ENCODE results near the gene PACS2.

The PACS2 gene

GRCh38 chr14:105427936-105428485 lies 113.5 kb downstream of the PACS2 start:
- TF ChIP-seq CTCF (conservative IDR thresholded peaks at IDR 0.05; ENCODE audit: low read depth, low read length) = no peak
- Histone ChIP-seq H4K20me1 (ENCODE audit: insufficient read depth) (no peaks in the 10 kb centered on the region), H3K4me2 (no peak overlapping the region), H3K9ac (no peak overlapping the region), H3K4me1 (ENCODE audit: low read depth, poor library complexity, severe bottlenecking) (no peaks in the 10 kb centered on the region), H3K36me3 (ENCODE audit: insufficient read depth) (no peaks in the 10 kb centered on the region), H3K79me2 (ENCODE audit: insufficient read depth, low read depth) (peaks cover 30% of the 10 kb centered on the region; the same call in 1 of the 2 replicates), H3K27ac (no peak overlapping the region), H2AFZ (ENCODE audit: low read depth) (no peak overlapping the region), H3K4me3 (IDR thresholded peaks at IDR 0.05; ENCODE audit: insufficient read depth, low read depth, low read length) (no peak overlapping the region), H3K27me3 (ENCODE audit: insufficient read depth, low read depth) (no peaks in the 10 kb centered on the region)

DNA sequence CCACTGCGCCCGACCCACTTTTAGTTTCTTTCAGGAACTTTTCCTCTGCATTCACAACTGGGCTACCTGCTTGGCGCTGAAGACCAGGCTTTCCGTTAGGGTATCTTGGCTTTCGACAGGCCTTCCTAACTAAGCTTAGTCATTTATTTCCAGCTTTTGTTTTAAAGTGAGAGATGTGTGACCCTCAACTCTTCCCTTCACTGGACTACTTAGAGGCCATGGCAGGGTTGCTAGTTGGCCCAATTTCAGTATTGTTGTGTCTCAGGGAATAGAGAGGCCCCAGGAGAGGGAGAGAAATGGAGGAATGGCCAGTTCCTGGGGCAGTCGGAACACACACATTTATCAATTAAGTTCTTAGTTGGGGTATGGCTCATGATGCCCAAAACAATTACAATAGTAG lies 115.5 kb downstream of the PACS2 start:
- no peak overlapping the region for H3K4me3 ChIP-seq (IDR thresholded peaks at IDR 0.05; ENCODE audit: insufficient read depth, low read depth, low read length)
- no peaks in the 10 kb centered on the region for H3K27me3 ChIP-seq (ENCODE audit: insufficient read depth, low read depth)
- H3K27ac ChIP-seq = no peak overlapping the region
- no peak for TF ChIP-seq CTCF (conservative IDR thresholded peaks at IDR 0.05; ENCODE audit: low read depth, low read length)
- peaks cover 26% of the 10 kb centered on the region; the same call in 1 of the 2 replicates for H3K79me2 ChIP-seq (ENCODE audit: insufficient read depth, low read depth)
- H4K20me1 ChIP-seq (ENCODE audit: insufficient read depth) = no peaks in the 10 kb centered on the region
- H3K9ac ChIP-seq = no peak overlapping the region
- H3K36me3 ChIP-seq (ENCODE audit: insufficient read depth) = no peaks in the 10 kb centered on the region
- peaks cover 15% of the 10 kb centered on the region for H3K4me1 ChIP-seq (ENCODE audit: low read depth, poor library complexity, severe bottlenecking)
- no peak overlapping the region for H3K4me2 ChIP-seq
- no peak overlapping the region for H2AFZ ChIP-seq (ENCODE audit: low read depth)

- H3K4me2 ChIP-seq = no peak overlapping the region
- no peak overlapping the region for H3K27ac ChIP-seq
- H3K4me3 ChIP-seq (IDR thresholded peaks at IDR 0.05; ENCODE audit: insufficient read depth, low read depth, low read length) = no peak overlapping the region
- H3K79me2 ChIP-seq (ENCODE audit: insufficient read depth, low read depth) = peaks cover 26% of the 10 kb centered on the region
- no peaks in the 10 kb centered on the region for H4K20me1 ChIP-seq (ENCODE audit: insufficient read depth)
- no peak for TF ChIP-seq CTCF (conservative IDR thresholded peaks at IDR 0.05; ENCODE audit: low read depth, low read length)
- H3K27me3 ChIP-seq (ENCODE audit: insufficient read depth, low read depth) = no peaks in the 10 kb centered on the region
- no peak overlapping the region for H2AFZ ChIP-seq (ENCODE audit: low read depth)
- H3K4me1 ChIP-seq (ENCODE audit: low read depth, poor library complexity, severe bottlenecking) = peaks cover 20% of the 10 kb centered on the region
- H3K36me3 ChIP-seq (ENCODE audit: insufficient read depth) = no peaks in the 10 kb centered on the region
- no peak overlapping the region for H3K9ac ChIP-seq
These were observed 116.0 kb downstream of the PACS2 start for GRCh38 chr14:105430565-105430964.

GRCh38 chr14:105431256-105431655 lies 116.7 kb downstream of the PACS2 start:
- peaks cover 2% of the 10 kb centered on the region; the same call in 1 of the 2 replicates for H4K20me1 ChIP-seq (ENCODE audit: insufficient read depth)
- no peaks in the 10 kb centered on the region for H3K36me3 ChIP-seq (ENCODE audit: insufficient read depth)
- no peaks in the 10 kb centered on the region for H3K27me3 ChIP-seq (ENCODE audit: insufficient read depth, low read depth)

More at GRCh38 chr14:105431256-105431655, 116.7 kb downstream of the PACS2 start:
- peaks cover 33% of the 10 kb centered on the region for H3K79me2 ChIP-seq (ENCODE audit: insufficient read depth, low read depth)
- no peak overlapping the region for H3K4me3 ChIP-seq (IDR thresholded peaks at IDR 0.05; ENCODE audit: insufficient read depth, low read depth, low read length)
- no peak for TF ChIP-seq CTCF (conservative IDR thresholded peaks at IDR 0.05; ENCODE audit: low read depth, low read length)
- H3K27ac ChIP-seq = no peak overlapping the region
- no peak overlapping the region for H3K4me2 ChIP-seq
- H2AFZ ChIP-seq (ENCODE audit: low read depth) = no peak overlapping the region
- H3K4me1 ChIP-seq (ENCODE audit: low read depth, poor library complexity, severe bottlenecking) = peaks cover 20% of the 10 kb centered on the region
- no peak overlapping the region for H3K9ac ChIP-seq

All from KMS-11 (cell line).